Liver (tissue), 3 donors: ENCODE measurements around the gene BLID.

Experiments used
- EGR1 ChIP-seq, 2 donors: IDR thresholded peaks; 2 replicates each; pipeline ENCODE4 v1.6.1; 2016 to 2018; ENCODE audit warnings: antibody characterized with exemption in 2 of 2, low read depth in 2 of 2
- GABPA ChIP-seq, 2 donors: IDR thresholded peaks in 1 of 2; conservative IDR thresholded peaks in 1 of 2; 2 replicates each; pipeline ENCODE4 v1.6.1; 2016; ENCODE audit warnings: antibody characterized with exemption in 2 of 2, mild to moderate bottlenecking in 1 of 2, moderate library complexity in 1 of 2
- JUND ChIP-seq, 2 donors: IDR thresholded peaks; 2 replicates each; pipeline ENCODE4 v1.6.1; 2016; ENCODE audit warnings: antibody characterized with exemption in 2 of 2
- NR2F2 ChIP-seq: IDR thresholded peaks from 2 replicates; pipeline ENCODE4 v1.6.1; 2016; ENCODE audit warnings: antibody characterized with exemption
- RAD21 ChIP-seq, 2 donors: IDR thresholded peaks; 2 replicates each; pipeline ENCODE4 v1.6.1; 2016; ENCODE audit warnings: antibody characterized with exemption in 2 of 2, mild to moderate bottlenecking in 2 of 2
- SP1 ChIP-seq: IDR thresholded peaks from 2 replicates; pipeline ENCODE4 v1.6.1; 2018; ENCODE audit warnings: antibody characterized with exemption, mild to moderate bottlenecking
- TAF1 ChIP-seq: conservative IDR thresholded peaks from 2 replicates; pipeline ENCODE4 v1.6.1; 2016; ENCODE audit warnings: antibody characterized with exemption, mild to moderate bottlenecking
- YY1 ChIP-seq: IDR thresholded peaks from 2 replicates; pipeline ENCODE4 v1.6.1; 2016; ENCODE audit warnings: antibody characterized with exemption, mild to moderate bottlenecking
- TF ChIP-seq, protein P1 (sequence below): fragments of 150-350 bp; IDR thresholded peaks from 2 replicates; pipeline ENCODE4 v1.5.1; 2017; ENCODE audit warnings: improper control_type of control experiment, low read depth, low read length; ENCODE audit not compliant: missing input control
- TF ChIP-seq, protein P2 (sequence below): IDR thresholded peaks from 2 replicates; pipeline ENCODE4 v1.6.1; 2016; ENCODE audit warnings: antibody characterized with exemption
- TF ChIP-seq, protein P3 (sequence below): IDR thresholded peaks from 2 replicates; pipeline ENCODE4 v1.6.1; 2016; ENCODE audit warnings: antibody characterized with exemption
- TF ChIP-seq, protein P4 (sequence below): IDR thresholded peaks from 2 replicates; pipeline ENCODE4 v1.6.1; 2016; ENCODE audit warnings: antibody characterized with exemption
- donor health status: healthy.
- donor health status: healthy.

DNA sequence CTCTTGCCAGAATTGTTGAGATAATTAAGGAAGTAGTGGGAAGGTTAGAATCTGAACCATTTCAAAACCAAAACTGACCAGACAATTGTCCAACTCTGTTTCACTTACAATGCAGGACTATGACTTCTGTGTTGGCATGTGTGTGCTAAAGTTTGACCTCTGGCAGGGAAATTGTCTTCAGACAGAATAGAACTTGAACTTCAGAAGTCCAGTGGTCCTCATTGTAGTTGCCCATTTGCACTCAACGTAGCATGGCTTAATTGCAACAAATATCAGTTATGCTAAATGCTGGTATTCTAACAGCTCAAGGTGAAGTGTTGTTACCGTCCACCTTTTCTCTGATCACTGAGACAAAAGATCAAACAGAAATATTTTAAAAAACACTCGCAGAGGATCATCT, 47.2 kb downstream of the BLID start:
- TF ChIP-seq JUND (IDR thresholded peaks at IDR 0.05) (no peak), TAF1 (no peak), YY1 (no peak), NR2F2 (no peak), RAD21 (IDR thresholded peaks at IDR 0.05) (no peak), SP1 (no peak), EGR1 (IDR thresholded peaks at IDR 0.05; ENCODE audit: low read depth in 2 of 2) (no peak), GABPA (IDR thresholded peaks at IDR 0.05 in 1 of 2, conservative IDR thresholded peaks at IDR 0.05 in 1 of 2) (no peak)
- TF ChIP-seq, protein P1, sequence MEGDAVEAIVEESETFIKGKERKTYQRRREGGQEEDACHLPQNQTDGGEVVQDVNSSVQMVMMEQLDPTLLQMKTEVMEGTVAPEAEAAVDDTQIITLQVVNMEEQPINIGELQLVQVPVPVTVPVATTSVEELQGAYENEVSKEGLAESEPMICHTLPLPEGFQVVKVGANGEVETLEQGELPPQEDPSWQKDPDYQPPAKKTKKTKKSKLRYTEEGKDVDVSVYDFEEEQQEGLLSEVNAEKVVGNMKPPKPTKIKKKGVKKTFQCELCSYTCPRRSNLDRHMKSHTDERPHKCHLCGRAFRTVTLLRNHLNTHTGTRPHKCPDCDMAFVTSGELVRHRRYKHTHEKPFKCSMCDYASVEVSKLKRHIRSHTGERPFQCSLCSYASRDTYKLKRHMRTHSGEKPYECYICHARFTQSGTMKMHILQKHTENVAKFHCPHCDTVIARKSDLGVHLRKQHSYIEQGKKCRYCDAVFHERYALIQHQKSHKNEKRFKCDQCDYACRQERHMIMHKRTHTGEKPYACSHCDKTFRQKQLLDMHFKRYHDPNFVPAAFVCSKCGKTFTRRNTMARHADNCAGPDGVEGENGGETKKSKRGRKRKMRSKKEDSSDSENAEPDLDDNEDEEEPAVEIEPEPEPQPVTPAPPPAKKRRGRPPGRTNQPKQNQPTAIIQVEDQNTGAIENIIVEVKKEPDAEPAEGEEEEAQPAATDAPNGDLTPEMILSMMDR: no peak
- TF ChIP-seq, protein P2, sequence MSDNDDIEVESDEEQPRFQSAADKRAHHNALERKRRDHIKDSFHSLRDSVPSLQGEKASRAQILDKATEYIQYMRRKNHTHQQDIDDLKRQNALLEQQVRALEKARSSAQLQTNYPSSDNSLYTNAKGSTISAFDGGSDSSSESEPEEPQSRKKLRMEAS: no peak
- TF ChIP-seq, protein P3, sequence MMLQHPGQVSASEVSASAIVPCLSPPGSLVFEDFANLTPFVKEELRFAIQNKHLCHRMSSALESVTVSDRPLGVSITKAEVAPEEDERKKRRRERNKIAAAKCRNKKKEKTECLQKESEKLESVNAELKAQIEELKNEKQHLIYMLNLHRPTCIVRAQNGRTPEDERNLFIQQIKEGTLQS: no peak
- TF ChIP-seq, protein P4, sequence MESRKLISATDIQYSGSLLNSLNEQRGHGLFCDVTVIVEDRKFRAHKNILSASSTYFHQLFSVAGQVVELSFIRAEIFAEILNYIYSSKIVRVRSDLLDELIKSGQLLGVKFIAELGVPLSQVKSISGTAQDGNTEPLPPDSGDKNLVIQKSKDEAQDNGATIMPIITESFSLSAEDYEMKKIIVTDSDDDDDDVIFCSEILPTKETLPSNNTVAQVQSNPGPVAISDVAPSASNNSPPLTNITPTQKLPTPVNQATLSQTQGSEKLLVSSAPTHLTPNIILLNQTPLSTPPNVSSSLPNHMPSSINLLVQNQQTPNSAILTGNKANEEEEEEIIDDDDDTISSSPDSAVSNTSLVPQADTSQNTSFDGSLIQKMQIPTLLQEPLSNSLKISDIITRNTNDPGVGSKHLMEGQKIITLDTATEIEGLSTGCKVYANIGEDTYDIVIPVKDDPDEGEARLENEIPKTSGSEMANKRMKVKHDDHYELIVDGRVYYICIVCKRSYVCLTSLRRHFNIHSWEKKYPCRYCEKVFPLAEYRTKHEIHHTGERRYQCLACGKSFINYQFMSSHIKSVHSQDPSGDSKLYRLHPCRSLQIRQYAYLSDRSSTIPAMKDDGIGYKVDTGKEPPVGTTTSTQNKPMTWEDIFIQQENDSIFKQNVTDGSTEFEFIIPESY: no peak
